IMR-90 (cell line): Measurements from ENCODE around the gene ZDHHC1. TPM values are rescaled to one million over a fixed set of nuclear protein-coding genes. Genes with fewer than 3 reads are reported as not detected.
A peak's percentile ranks its signal among the peaks of the same experiment; 100 is the strongest.

Experiments
- ATAC-seq: fragments of 200-7000 bp; cut with Tn5 transposase; 2 replicates; pipeline ENCODE4 v1.9.1; 2020; ENCODE audit warnings: low read depth, mild to moderate bottlenecking, moderate library complexity
- Bru-seq: library from RNA; stranded (reverse); fragments of 400-500 nt; gene quantifications from one replicate; lab custom pipeline; 2021; lab: Mats Ljungman, UMichigan
- BruChase-seq, 2 experiments: library from RNA; stranded (reverse); fragments of 400-500 nt; gene quantifications; one replicate each; lab custom pipeline; 2021; lab: Mats Ljungman, UMichigan
- BruUV-seq: library from RNA; stranded (reverse); fragments of 400-500 nt; replicated peaks from 2 replicates; lab custom pipeline; 2021; lab: Mats Ljungman, UMichigan
- CTCF ChIA-PET: fragments of 300-600 bp; formaldehyde crosslinking; extraction: SDS; loops from one replicate; lab custom pipeline; 2021; ENCODE audit warnings: antibody characterized with exemption; lab: Yijun Ruan, JAX
- POLR2A ChIA-PET: fragments of 300-600 bp; sonication (Branson Sonifier 250); formaldehyde crosslinking; loops from one replicate; lab custom pipeline; 2022; ENCODE audit warnings: antibody characterized with exemption; ENCODE audit not compliant: unreplicated experiment; lab: Charles Lee
- DNase-seq: peaks from one replicate; pipeline ENCODE4 v3.0.0; 2013
- H2AFZ ChIP-seq: replicated peaks from 2 replicates; pipeline ENCODE3; 2013; ENCODE audit warnings: low read length, mild to moderate bottlenecking; ENCODE audit not compliant: poor library complexity
- H2AK5ac ChIP-seq: 2 replicates; pipeline ENCODE4 v1.6.1; 2013; ENCODE audit warnings: low read depth, low read length, inconsistent platforms
- H2AK9ac ChIP-seq: replicated peaks from 2 replicates; pipeline ENCODE3; 2013; ENCODE audit warnings: mild to moderate bottlenecking, low read depth, low read length, moderate library complexity; ENCODE audit not compliant: poor library complexity
- H2BK120ac ChIP-seq: 2 replicates; pipeline ENCODE4 v1.6.1; 2013; ENCODE audit warnings: low read depth, low read length, inconsistent platforms
- H2BK15ac ChIP-seq: 3 replicates; pipeline ENCODE4 v1.6.1; 2013; ENCODE audit warnings: low read depth, low read length, inconsistent platforms
- H2BK20ac ChIP-seq: 2 replicates; pipeline ENCODE4 v1.6.1; 2013; ENCODE audit warnings: low read depth, mild to moderate bottlenecking, inconsistent platforms, low read length, moderate library complexity
- H2BK5ac ChIP-seq: 2 replicates; pipeline ENCODE4 v1.6.1; 2013; ENCODE audit warnings: mild to moderate bottlenecking, low read depth, low read length, inconsistent platforms; ENCODE audit not compliant: poor library complexity, severe bottlenecking
- H3K14ac ChIP-seq: replicated peaks from 2 replicates; pipeline ENCODE4 v1.6.1; 2013; ENCODE audit warnings: low read depth, low read length, inconsistent platforms
- H3K18ac ChIP-seq: 2 replicates; pipeline ENCODE4 v1.6.1; 2013; ENCODE audit warnings: low read depth, low read length, control low read depth
- H3K23ac ChIP-seq: 2 replicates; pipeline ENCODE4 v1.6.1; 2013; ENCODE audit warnings: low read depth, low read length, inconsistent platforms
- H3K27ac ChIP-seq: 2 replicates; pipeline ENCODE4 v1.5.1; 2013; ENCODE audit warnings: mild to moderate bottlenecking, control low read depth, low read length; ENCODE audit not compliant: insufficient read depth
- H3K27me3 ChIP-seq: 2 replicates; pipeline ENCODE4 v1.6.1; 2013; ENCODE audit warnings: low read length; ENCODE audit not compliant: control insufficient read depth, insufficient read depth
- H3K36me3 ChIP-seq: 2 replicates; pipeline ENCODE4 v1.6.1; 2013; ENCODE audit warnings: low read length, mixed read lengths; ENCODE audit not compliant: control insufficient read depth, insufficient read depth
- H3K4ac ChIP-seq: 2 replicates; pipeline ENCODE4 v1.6.1; 2013; ENCODE audit warnings: low read depth, low read length, inconsistent platforms
- H3K4me1 ChIP-seq: 2 replicates; pipeline ENCODE4 v1.6.1; 2013; ENCODE audit warnings: low read length, mixed read lengths; ENCODE audit not compliant: control insufficient read depth, insufficient read depth
- H3K4me2 ChIP-seq: 2 replicates; pipeline ENCODE4 v1.6.1; 2013; ENCODE audit warnings: low read depth, mild to moderate bottlenecking, control low read depth, low read length, moderate library complexity
- H3K4me3 ChIP-seq: 2 replicates; pipeline ENCODE4 v1.5.1; 2013; ENCODE audit warnings: low read depth, mild to moderate bottlenecking, control low read depth, low read length, moderate library complexity; ENCODE audit not compliant: insufficient read depth
- H3K56ac ChIP-seq: 2 replicates; pipeline ENCODE4 v1.6.1; 2013; ENCODE audit warnings: low read length, inconsistent platforms; ENCODE audit not compliant: insufficient read depth; ENCODE audit errors: extremely low read depth
- H3K79me1 ChIP-seq, 2 experiments: 2 replicates each; pipeline ENCODE4 v1.6.1; 2013; ENCODE audit warnings: low read length in 2 of 2, inconsistent platforms in 1 of 2, low read depth in 1 of 2
- H3K9ac ChIP-seq: 2 replicates; pipeline ENCODE4 v1.6.1; 2013; ENCODE audit warnings: low read depth, low read length, control low read depth
- H3K9me1 ChIP-seq: 2 replicates; pipeline ENCODE4 v1.6.1; 2013; ENCODE audit warnings: low read length, inconsistent platforms; ENCODE audit not compliant: insufficient read depth
- H3K9me3 ChIP-seq: 2 replicates; pipeline ENCODE4 v1.6.1; 2013; ENCODE audit warnings: low read length; ENCODE audit not compliant: control insufficient read depth, insufficient read depth
- H4K20me1 ChIP-seq: 2 replicates; pipeline ENCODE4 v1.6.1; 2013; ENCODE audit warnings: low read length, inconsistent platforms; ENCODE audit not compliant: insufficient read depth
- H4K5ac ChIP-seq: 2 replicates; pipeline ENCODE4 v1.6.1; 2013; ENCODE audit warnings: mild to moderate bottlenecking, low read depth, low read length, control low read depth
- H4K8ac ChIP-seq, 2 experiments: 2 replicates each; pipeline ENCODE4 v1.6.1; 2013; ENCODE audit warnings: low read depth in 2 of 2, low read length in 2 of 2, control low read depth in 1 of 2, inconsistent platforms in 1 of 2
- H4K91ac ChIP-seq: 2 replicates; pipeline ENCODE4 v1.6.1; 2013; ENCODE audit warnings: low read depth, low read length, inconsistent platforms; ENCODE audit not compliant: insufficient read depth
- CHD1 ChIP-seq: IDR thresholded peaks from 2 replicates; pipeline ENCODE4 v1.6.1; 2012; ENCODE audit warnings: low read depth, low read length, improper control_type of control experiment
- FOS ChIP-seq: fragments of 150-350 bp; IDR thresholded peaks from 2 replicates; pipeline ENCODE4 v1.6.1; 2016; ENCODE audit warnings: low read depth, low read length
- MAFK ChIP-seq: IDR thresholded peaks from 2 replicates; pipeline ENCODE4 v1.6.1; 2012; ENCODE audit warnings: low read depth, low read length, improper control_type of control experiment
- MAZ ChIP-seq: IDR thresholded peaks from 2 replicates; pipeline ENCODE4 v1.6.1; 2012; ENCODE audit warnings: low read depth, mild to moderate bottlenecking, low read length, improper control_type of control experiment, moderate library complexity, borderline replicate concordance
- MXI1 ChIP-seq: IDR thresholded peaks from 2 replicates; pipeline ENCODE4 v1.6.1; 2012; ENCODE audit warnings: low read depth, mild to moderate bottlenecking, low read length, moderate library complexity, borderline replicate concordance
- POLR2A ChIP-seq: IDR thresholded peaks from 2 replicates; pipeline ENCODE4 v1.6.1; 2012; ENCODE audit warnings: mild to moderate bottlenecking, low read depth, low read length
- RAD21 ChIP-seq: IDR thresholded peaks from 2 replicates; pipeline ENCODE4 v1.6.1; 2012; ENCODE audit warnings: low read length, improper control_type of control experiment
- SMC3 ChIP-seq: fragments of 150-350 bp; IDR thresholded peaks from 2 replicates; pipeline ENCODE4 v1.6.1; 2016; ENCODE audit warnings: low read depth, mild to moderate bottlenecking, antibody characterized with exemption, low read length, moderate library complexity
- WGBS, 2 experiments: methylation state at CpG; one replicate each; pipeline versions ENCODE4 v1.1.5 to v1.1.7; 2013; ENCODE audit warnings: missing lambda C conversion rate in 2 of 2; ENCODE audit not compliant: insufficient read length in 1 of 2; ENCODE audit errors: extremely low coverage in 2 of 2; 5-methylcytosine and 5-hydroxymethylcytosine counted together
- dilution Hi-C: fragments of 300-500 bp; cut with HindIII; formaldehyde crosslinking; loops from one replicate; pipeline ENCODE4 v1.14.3; 2018; ENCODE audit warnings: low sequenced_read_pairs; ENCODE audit not compliant: unreplicated experiment
- in situ Hi-C: fragments of 300-500 bp; cut with MboI; formaldehyde crosslinking; loops from 3 replicates; pipeline ENCODE4 v1.14.3; 2019; ENCODE audit warnings: low sequenced_read_pairs, inconsistent platforms, mixed read lengths
- intact Hi-C: fragments of 100-400 bp; cut with micrococcal nuclease; formaldehyde crosslinking; loops from 2 replicates; pipeline ENCODE4 v1.10.0; 2022
- long read RNA-seq: library from polyadenylated mRNA; unstranded; transcript quantifications from one replicate; pipeline ENCODE4 v2.0.0, GENCODE V29; 2021; ENCODE audit not compliant: unreplicated experiment
- polyA plus RNA-seq, 3 experiments: library from polyadenylated mRNA; depleted of rRNA; stranded (reverse); fragments of >200 nt; gene quantifications; 2 replicates each; pipeline ENCODE4 v1.2.3, GENCODE V29; 2012; ENCODE audit warnings: low replicate concordance in 1 of 3
- total RNA-seq: library from RNA; depleted of rRNA; stranded (reverse); fragments of >200 nt; gene quantifications from 2 replicates; pipeline ENCODE4 v1.2.3, GENCODE V29; 2012; rRNA removed
- TF ChIP-seq, protein P1 (sequence below): conservative IDR thresholded peaks from 2 replicates; pipeline ENCODE4 v1.5.1; 2012; ENCODE audit warnings: mild to moderate bottlenecking, low read depth, low read length, improper control_type of control experiment
- TF ChIP-seq, protein P2 (sequence below): fragments of 150-350 bp; IDR thresholded peaks from 2 replicates; pipeline ENCODE4 v1.6.1; 2017; ENCODE audit warnings: mild to moderate bottlenecking, antibody characterized with exemption, low read length, low read depth

Gene ZDHHC1, protein sequence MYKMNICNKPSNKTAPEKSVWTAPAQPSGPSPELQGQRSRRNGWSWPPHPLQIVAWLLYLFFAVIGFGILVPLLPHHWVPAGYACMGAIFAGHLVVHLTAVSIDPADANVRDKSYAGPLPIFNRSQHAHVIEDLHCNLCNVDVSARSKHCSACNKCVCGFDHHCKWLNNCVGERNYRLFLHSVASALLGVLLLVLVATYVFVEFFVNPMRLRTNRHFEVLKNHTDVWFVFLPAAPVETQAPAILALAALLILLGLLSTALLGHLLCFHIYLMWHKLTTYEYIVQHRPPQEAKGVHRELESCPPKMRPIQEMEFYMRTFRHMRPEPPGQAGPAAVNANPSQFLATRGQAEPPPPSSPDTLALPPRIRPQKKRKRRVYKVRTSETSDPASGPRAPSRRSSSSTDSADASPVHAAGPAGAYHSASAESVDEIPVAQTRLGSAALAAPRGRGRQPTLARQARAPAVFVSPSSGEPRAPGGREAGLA
- total RNA-seq (1.7 and 2.0 TPM in 2 replicates), polyA plus RNA-seq (2012; rRNA removed) (5.9 and 6.1 TPM in 2 replicates), Bru-seq, nascent RNA (percentile 60 among the genes with signal in this experiment), BruChase-seq, experiment 1, labeled RNA remaining after a 6-hour chase (percentile 76 among the genes with signal in this experiment), BruChase-seq, experiment 2, labeled RNA remaining after a 2-hour chase (percentile 77 among the genes with signal in this experiment)
- polyA plus RNA-seq (2012; cell fraction: cytosol; rRNA removed) = 4.2 and 9.4 TPM in 2 replicates
- 16.9 and 38.6 TPM in 2 replicates for polyA plus RNA-seq (2012; cell fraction: nucleus; rRNA removed; ENCODE audit: low replicate concordance)
- long read RNA-seq, partial matches to known transcripts = 12 of 20 reads
- long read RNA-seq, other reads (novel, unspliced or antisense) = 4 of 20 reads

DNA sequence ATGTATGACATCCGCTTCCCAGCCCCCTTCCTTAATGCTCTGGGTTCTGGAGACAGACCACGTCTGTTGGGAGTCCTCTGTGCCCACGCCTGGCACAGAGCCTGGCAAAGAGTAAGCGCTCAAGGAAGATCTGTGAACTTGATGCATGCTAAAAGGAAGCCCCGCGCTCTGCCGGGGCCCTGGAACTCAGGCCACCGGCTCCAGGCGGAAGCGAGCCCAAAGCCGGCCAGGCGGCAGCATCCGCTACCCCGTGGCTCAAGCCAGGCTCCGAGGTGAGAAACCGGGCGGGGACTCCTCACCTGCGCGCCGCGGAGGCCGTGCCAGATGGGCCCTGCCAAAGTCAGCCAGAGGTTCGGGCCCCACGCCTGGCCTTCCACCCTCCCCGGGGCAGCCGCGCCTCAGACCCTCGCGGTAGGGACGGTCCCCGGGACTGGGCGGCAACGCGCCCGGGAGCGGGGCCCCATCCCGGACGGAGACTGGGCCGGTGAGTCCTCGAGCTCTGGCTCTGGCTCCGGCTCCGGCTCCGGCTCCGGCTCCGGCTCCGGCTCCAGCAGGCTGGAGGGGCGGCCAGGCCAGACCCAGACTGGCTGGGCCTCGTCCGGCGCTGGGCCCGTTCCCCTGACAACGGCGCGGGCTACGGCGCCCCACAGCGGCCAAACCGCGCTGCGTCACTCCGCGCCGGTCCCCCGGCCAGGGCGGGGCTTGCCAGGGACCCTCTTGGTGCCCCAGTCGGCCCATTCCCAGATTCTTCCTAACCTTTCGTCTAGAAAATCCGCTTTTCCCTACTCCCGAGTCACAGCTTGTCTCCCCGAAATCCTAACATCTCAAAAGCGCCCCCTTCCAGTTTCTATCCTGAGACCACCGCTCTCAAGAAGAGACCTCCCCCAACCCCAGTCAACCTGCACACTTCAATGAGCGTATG is at the start of gene ZDHHC1:
TSS of gene ZDHHC1 (minus strand) at position 606 of the 922 bp plus-strand sequence. CDS start 8,702 bp downstream, outside the sequence.
- Histone ChIP-seq H3K23ac (peak within 1 kb of the TSS; percentile 79), H2BK5ac (peak within 1 kb of the TSS; percentile 35), H3K9me1 (no peaks in the 10 kb centered on the region), H2BK15ac (0 out of 3 replicates have a peak within 1 kb of the TSS, but pooled peaks have one; percentile 5), H3K18ac (0 out of 2 replicates have a peak within 1 kb of the TSS, but pooled peaks have one; percentile 16), H3K36me3 (no peaks in the 10 kb centered on the region), H4K5ac (peak within 1 kb of the TSS; percentile 85), H3K79me1 (peaks cover 2 to 15% of the 10 kb centered on the region in 2 experiments; a peak in 3 of 4 replicates), H3K27ac (peak within 1 kb of the TSS; percentile 60), H4K91ac (peak within 1 kb of the TSS; percentile 78), H2BK120ac (peak within 1 kb of the TSS; percentile 47), H3K4me2 (peak within 1 kb of the TSS; percentile 96), H2BK20ac (0 out of 2 replicates have a peak within 1 kb of the TSS, but pooled peaks have one; percentile 14), H3K4ac (peak within 1 kb of the TSS; percentile 73), H2AK9ac (peak within 1 kb of the TSS; percentile 93), H2AFZ (peak within 1 kb of the TSS; percentile 98), H3K9me3 (no peaks in the 10 kb centered on the region), H3K27me3 (no peaks in the 10 kb centered on the region), H4K20me1 (no peaks in the 10 kb centered on the region), H4K8ac (peak within 1 kb of the TSS; percentile 95), H3K4me3 (peak within 1 kb of the TSS; percentile 78), H3K4me1 (no peaks in the 10 kb centered on the region; the same call in 1 of the 2 replicates), H3K56ac (no peak within 1 kb of the TSS; the same call in 1 of the 2 replicates), H3K14ac (peak within 1 kb of the TSS; percentile 87), H2AK5ac (peak within 1 kb of the TSS; percentile 13; the same call in 1 of the 2 replicates), H3K9ac (peak within 1 kb of the TSS; percentile 86)
- ChIA-PET CTCF (interaction anchor here (0.8 to 1.6 kb wide), 2 partner anchors 12 to 41 kb away, joined by 3 to 6 read pairs; no protein-coding TSS in a partner anchor), POLR2A (interaction anchor here (0.6 to 0.7 kb wide), 2 partner anchors 11 to 40 kb away, joined by 3 read pairs; no protein-coding TSS in a partner anchor)
- ATAC-seq (peak; percentile 98), DNase-seq (peak; percentile 61)
- in situ Hi-C loops (no loop called here), intact Hi-C loops (no loop called here), dilution Hi-C loops (no loop called here)
- WGBS, 2 experiments = 2% methylated on average over 43 of the region's 73 CpGs; no CpG with 5 or more reads in 1 of the 2 experiments
- no TSS peak for BruUV-seq
- TF ChIP-seq MAZ (peak; percentile 59; the same call in 1 of the 2 replicates), CHD1 (no peak), MAFK (no peak), FOS (no peak), SMC3 (peak; percentile 27), RAD21 (peak; percentile 61), POLR2A (no peak), MXI1 (peak; percentile 63; the same call in 1 of the 2 replicates)
- TF ChIP-seq, protein P1, sequence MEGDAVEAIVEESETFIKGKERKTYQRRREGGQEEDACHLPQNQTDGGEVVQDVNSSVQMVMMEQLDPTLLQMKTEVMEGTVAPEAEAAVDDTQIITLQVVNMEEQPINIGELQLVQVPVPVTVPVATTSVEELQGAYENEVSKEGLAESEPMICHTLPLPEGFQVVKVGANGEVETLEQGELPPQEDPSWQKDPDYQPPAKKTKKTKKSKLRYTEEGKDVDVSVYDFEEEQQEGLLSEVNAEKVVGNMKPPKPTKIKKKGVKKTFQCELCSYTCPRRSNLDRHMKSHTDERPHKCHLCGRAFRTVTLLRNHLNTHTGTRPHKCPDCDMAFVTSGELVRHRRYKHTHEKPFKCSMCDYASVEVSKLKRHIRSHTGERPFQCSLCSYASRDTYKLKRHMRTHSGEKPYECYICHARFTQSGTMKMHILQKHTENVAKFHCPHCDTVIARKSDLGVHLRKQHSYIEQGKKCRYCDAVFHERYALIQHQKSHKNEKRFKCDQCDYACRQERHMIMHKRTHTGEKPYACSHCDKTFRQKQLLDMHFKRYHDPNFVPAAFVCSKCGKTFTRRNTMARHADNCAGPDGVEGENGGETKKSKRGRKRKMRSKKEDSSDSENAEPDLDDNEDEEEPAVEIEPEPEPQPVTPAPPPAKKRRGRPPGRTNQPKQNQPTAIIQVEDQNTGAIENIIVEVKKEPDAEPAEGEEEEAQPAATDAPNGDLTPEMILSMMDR = peak; percentile 57
- TF ChIP-seq, protein P2, sequence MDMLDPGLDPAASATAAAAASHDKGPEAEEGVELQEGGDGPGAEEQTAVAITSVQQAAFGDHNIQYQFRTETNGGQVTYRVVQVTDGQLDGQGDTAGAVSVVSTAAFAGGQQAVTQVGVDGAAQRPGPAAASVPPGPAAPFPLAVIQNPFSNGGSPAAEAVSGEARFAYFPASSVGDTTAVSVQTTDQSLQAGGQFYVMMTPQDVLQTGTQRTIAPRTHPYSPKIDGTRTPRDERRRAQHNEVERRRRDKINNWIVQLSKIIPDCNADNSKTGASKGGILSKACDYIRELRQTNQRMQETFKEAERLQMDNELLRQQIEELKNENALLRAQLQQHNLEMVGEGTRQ = no peak
